ENCODE data around the gene SSBP2.
A peak's percentile ranks its signal among the peaks of the same experiment; 100 is the strongest.

The SSBP2 gene

DNA sequence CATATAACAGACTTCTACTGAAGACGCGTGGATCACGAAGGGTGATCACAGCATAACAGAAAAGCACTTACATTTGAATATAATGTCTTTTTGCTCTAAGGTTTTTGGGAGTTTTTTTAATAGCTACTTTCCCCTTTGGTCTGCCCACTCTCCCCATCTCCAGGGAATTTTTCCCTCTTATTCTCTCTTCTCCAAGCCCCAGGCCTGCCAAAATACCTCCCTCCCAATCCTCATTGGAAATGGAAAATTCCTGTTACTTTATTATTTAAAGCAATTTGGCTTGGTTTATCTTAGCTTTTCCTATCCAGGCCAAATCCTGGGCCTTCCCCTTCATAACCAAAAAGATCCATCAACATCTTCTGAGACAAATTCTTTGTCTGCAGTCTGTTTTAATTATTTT is 22.3 kb upstream of the SSBP2 start:
- H3K4me3 ChIP-seq (ENCODE audit: control insufficient read depth, low read depth, low read length): no peak overlapping the region
- no peak for TF ChIP-seq CTCF (conservative IDR thresholded peaks at IDR 0.05; ENCODE audit: control insufficient read depth, insufficient read depth, low read depth, low read length)
- DNase-seq (ENCODE audit: low read depth): no peak

- DNase-seq (ENCODE audit: low read depth): no peak
- TF ChIP-seq CTCF (conservative IDR thresholded peaks at IDR 0.05; ENCODE audit: control insufficient read depth, insufficient read depth, low read depth, low read length): no peak
- no peak overlapping the region for H3K4me3 ChIP-seq (ENCODE audit: control insufficient read depth, low read depth, low read length)
These were observed 21.6 kb upstream of the SSBP2 start for GRCh38 chr5:81772488-81772887.

DNA sequence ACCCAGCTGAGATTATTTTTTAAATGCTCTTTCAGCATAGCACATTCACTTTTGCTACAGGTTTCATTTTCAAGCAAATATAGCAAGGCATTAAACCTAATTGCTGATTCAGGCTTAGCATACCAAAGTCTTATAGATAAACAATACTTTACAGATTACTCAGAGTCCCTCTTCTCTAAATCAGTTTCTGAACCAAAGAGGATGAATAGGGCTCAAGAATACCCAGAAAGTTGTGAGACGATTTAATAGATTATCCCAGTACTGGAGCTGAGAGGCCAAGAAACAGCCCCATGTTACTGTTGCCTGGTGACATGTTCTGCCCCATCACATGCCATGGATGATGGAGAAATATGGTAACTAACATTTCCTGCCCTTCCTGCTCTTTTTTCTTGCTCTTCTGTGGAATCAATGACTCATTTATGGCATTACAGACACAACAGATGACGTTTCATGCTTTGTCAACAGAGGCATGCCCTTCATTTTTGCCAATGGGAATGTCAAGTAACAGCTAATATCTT is 18.1 kb upstream of the SSBP2 start:
- TF ChIP-seq CTCF (conservative IDR thresholded peaks at IDR 0.05; ENCODE audit: control insufficient read depth, insufficient read depth, low read depth, low read length): no peak
- no peak overlapping the region for H3K4me3 ChIP-seq (ENCODE audit: control insufficient read depth, low read depth, low read length)
- DNase-seq (ENCODE audit: low read depth): peak; percentile 92

DNA sequence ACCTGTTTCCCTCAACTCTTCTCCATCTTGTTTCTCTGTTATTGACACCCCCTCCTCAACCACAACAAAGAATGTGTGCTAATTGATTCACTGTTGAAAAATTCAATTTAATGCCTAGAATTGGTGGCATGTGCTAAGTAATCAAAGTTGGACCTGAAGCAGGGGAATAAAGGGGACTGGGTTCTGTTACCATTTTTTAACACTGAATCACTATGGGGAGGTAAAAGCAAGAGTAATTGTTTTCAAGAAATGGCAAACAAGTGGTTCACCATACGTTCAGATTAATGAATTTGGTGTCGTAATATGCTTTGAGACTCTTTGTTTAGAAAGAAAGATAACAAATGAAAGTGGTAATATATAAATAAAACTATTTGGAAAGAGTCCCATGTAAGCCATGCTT is 17.0 kb upstream of the SSBP2 start:
- no peak for TF ChIP-seq CTCF (conservative IDR thresholded peaks at IDR 0.05; ENCODE audit: control insufficient read depth, insufficient read depth, low read depth, low read length)
- H3K4me3 ChIP-seq (ENCODE audit: control insufficient read depth, low read depth, low read length): no peak overlapping the region
- DNase-seq (ENCODE audit: low read depth): no peak

- H3K4me3 ChIP-seq (ENCODE audit: control insufficient read depth, low read depth, low read length): no peak overlapping the region
- no peak for TF ChIP-seq CTCF (conservative IDR thresholded peaks at IDR 0.05; ENCODE audit: control insufficient read depth, insufficient read depth, low read depth, low read length)
- no peak for DNase-seq (ENCODE audit: low read depth)
These were observed 16.2 kb upstream of the SSBP2 start for GRCh38 chr5:81767097-81767496.

DNA sequence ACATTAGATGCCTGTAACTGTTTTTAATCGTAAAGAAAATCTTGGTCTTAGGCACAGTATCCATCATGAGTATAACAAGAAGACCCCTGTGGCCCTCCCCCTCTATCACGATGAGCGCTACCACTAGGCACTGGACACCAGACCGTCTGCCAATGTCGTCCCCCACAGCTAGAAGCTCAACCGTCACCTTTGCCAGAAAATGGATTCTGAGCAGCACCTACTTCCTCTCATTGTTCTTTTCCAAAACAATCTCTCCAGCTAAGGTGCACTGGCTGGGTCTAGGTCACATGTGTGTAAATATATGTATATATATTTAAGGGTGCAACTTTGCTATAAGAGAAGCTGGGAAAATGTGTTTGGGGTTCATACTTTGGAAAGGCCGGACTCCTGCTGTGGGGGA is 15.7 kb upstream of the SSBP2 start:
- no peak overlapping the region for H3K4me3 ChIP-seq (ENCODE audit: control insufficient read depth, low read depth, low read length)
- no peak for TF ChIP-seq CTCF (conservative IDR thresholded peaks at IDR 0.05; ENCODE audit: control insufficient read depth, insufficient read depth, low read depth, low read length)
- no peak for DNase-seq (ENCODE audit: low read depth)
